ENCODE data around the gene PAIP2.

DNA sequence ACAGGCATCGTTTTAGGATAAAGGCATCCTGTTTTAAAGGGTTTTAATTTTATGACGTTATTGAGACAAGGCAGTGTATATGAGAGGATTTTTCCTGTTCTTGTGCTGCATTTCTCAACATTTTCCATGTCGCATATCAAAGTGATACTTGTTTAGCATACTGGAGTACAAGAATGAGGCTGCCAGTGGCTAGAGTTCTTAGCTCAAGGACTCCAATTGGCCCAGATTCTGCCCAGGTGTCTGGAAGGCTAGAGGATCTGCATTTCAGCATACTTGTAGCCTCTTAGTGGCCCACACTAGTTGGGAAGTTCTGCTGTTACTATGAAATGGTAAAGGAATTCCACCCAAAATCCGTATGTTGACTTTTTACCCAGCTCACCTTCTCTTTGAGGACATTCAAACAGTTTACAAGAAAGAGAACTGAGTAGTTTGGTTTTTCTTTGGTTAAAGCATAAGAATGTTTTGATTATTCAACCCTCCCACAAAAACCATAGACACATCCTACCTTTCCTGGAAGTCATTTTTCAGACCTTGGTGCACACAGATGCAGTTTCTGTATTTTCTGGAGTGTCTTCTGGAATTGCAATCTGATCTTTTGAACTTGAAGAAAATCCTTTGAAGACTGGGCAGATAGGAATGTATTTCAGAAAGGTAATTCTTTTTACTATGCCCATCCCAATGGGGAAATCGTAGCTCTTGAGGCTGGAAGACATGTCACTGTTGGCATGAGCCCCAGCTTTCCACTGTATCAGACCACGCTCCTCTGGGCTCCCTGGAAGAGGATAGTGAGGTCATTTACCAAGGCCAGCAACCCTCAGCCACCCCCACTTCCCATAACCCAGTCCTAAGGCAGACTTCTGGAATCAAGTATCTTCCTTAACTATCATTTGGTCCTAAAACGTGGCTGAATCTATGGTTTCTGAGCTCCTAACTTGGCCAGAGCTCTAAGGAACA, 30.1 kb downstream of the PAIP2 start:
- no peak for TF ChIP-seq CTCF (IDR thresholded peaks at IDR 0.05)
- no peak for TF ChIP-seq POLR2A (IDR thresholded peaks at IDR 0.05)
